Heart left ventricle (tissue), 13 donors: ENCODE results near the gene EIF2AK2.

ENCODE experiments used
- POLR2A ChIP-seq, 2 donors: fragments of 450-650 bp; IDR thresholded peaks; one replicate each; pipeline ENCODE4 v1.6.1; 2017; ENCODE audit warnings: antibody characterized with exemption in 2 of 2, mild to moderate bottlenecking in 2 of 2, moderate library complexity in 2 of 2
- TF ChIP-seq, protein P1 (sequence below), 12 donors: fragments of 200-600 bp; sonication (generic) in 4 of 12; IDR thresholded peaks; one replicate each; pipeline versions ENCODE4 v1.5.0 to v1.8.0; 2018 to 2022; ENCODE audit warnings: antibody characterized with exemption in 12 of 12, mild to moderate bottlenecking in 5 of 12
- donor health status: ischemic (EF 13 %, LVEDD 7.1; RV severe dilation, severe dysfunction).
- donor health status: DM: no; HTN: yes; CAD: no.
- donor health status: DM: no; HTN: no; CAD: no.
- donor health status: ischemic (EF 25% LVEDD 6.9; RV normal size, moderate dysfunction).
- donor health status: ischemic (EF 25% LVEDD 5.7; RV mildly dilated, moderate dysfunction).
- donor health status: ischemic (EF 35%, LVEDD 5.7; RV mildly dilated, moderate dysfunction).
- donor health status: nonischemic (EF 11% LVEDD 7.7; RV severe dilation, severe dysfunction).
- donor health status: DM: yes; HTN: yes; CAD: no.
- donor health status: PGD.
- donor health status: ischemic (EF 29% LVEDD 5.4; RV normal size, mild dysfunction).
- donor health status: nonischemic (EF 23%, LVEDD 6.1; RV moderate dilation, normal function).

DNA sequence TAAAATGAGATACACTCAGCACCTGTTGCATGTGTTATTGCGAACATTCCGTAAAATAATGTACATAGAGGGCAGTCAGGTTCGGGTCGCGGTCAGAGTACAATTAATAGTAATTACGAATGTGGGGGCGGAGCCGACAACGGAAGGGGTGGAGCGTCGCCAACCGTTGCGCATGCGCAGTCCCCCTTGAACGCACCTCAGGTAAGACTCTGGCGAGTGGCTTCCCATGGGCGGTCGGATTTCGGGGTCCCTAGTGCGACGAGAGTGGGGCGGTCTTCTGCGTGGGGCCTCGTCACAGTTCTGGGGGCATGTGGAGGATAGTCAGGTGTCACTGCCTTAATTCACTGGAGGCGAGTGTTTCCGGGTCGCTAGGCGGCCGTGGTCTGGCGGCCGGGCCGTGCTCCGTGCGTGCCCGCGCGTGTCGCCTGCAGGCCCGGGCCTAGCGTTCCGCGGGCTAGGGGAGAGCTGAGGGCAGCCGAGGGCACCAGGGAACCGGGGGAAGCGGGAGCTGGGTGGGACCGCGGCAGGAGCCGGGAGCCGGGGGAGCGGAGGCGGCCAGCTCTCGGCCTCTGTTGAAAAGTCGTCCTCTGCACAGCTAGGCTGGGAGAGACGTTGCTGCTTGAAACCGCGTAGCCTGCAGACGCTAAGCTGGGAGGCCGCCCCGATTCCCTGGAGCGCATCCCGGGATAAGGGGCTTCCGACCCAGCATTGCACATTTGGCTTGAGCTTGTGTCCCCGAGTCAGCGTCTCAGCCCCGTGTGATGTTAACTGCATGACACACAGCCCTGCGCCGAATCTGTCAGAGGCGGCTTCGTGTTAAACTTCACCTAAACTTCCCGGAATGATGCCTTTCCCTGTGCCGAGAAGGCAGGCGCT lies 39.8 kb upstream of the EIF2AK2 start, which contains the start of gene CEBPZOS:
- TF ChIP-seq, protein P1, sequence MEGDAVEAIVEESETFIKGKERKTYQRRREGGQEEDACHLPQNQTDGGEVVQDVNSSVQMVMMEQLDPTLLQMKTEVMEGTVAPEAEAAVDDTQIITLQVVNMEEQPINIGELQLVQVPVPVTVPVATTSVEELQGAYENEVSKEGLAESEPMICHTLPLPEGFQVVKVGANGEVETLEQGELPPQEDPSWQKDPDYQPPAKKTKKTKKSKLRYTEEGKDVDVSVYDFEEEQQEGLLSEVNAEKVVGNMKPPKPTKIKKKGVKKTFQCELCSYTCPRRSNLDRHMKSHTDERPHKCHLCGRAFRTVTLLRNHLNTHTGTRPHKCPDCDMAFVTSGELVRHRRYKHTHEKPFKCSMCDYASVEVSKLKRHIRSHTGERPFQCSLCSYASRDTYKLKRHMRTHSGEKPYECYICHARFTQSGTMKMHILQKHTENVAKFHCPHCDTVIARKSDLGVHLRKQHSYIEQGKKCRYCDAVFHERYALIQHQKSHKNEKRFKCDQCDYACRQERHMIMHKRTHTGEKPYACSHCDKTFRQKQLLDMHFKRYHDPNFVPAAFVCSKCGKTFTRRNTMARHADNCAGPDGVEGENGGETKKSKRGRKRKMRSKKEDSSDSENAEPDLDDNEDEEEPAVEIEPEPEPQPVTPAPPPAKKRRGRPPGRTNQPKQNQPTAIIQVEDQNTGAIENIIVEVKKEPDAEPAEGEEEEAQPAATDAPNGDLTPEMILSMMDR (IDR thresholded peaks at IDR 0.05): peak in 1 of 12 donors; percentile 7
- TF ChIP-seq POLR2A (IDR thresholded peaks at IDR 0.05): peak; percentile 35 to 75
